ENCODE results near the gene CAP1. TPM values are rescaled to one million over a fixed set of nuclear protein-coding genes. Genes with fewer than 3 reads are reported as not detected.
A peak's percentile ranks its signal among the peaks of the same experiment; 100 is the strongest.

CAP1 gene
- total RNA-seq, 1 donor from 2014 or later: 252 TPM

GRCh38 chr1:40042341-40042740, 1.8 kb downstream of the CAP1 start:
- DNase-seq (ENCODE audit: low spot score in 2 of 2): no peak
- peaks cover 14 to 42% of the 10 kb centered on the region in 2 donors for H3K4me1 ChIP-seq
- TF ChIP-seq CTCF (IDR thresholded peaks at IDR 0.05): no peak
- H3K27ac ChIP-seq: peak overlapping the region; percentile 93 to 100
- H3K4me3 ChIP-seq: peak overlapping the region; percentile 89 to 92
- H3K36me3 ChIP-seq: no peaks in the 10 kb centered on the region
- no peaks in the 10 kb centered on the region for H3K27me3 ChIP-seq
- H3K9me3 ChIP-seq: no peaks in the 10 kb centered on the region
- intact Hi-C loops (cut with DNase I): loop anchor here (10.0 kb wide), 1 partner anchor 1178 kb away; no protein-coding TSS in a partner anchor

GRCh38 chr1:40044110-40044509, 3.6 kb downstream of the CAP1 start:
- no peaks in the 10 kb centered on the region for H3K27me3 ChIP-seq
- no peak for TF ChIP-seq CTCF (IDR thresholded peaks at IDR 0.05)
- no peaks in the 10 kb centered on the region for H3K36me3 ChIP-seq
- intact Hi-C loops (cut with DNase I): loop anchor here (10.0 kb wide), 1 partner anchor 1179 kb away; no protein-coding TSS in a partner anchor
- no peak for DNase-seq (ENCODE audit: low spot score in 2 of 2)
- no peaks in the 10 kb centered on the region for H3K9me3 ChIP-seq
- H3K27ac ChIP-seq: peak overlapping the region in 1 of 2 donors; percentile 29
- peaks cover 17 to 57% of the 10 kb centered on the region in 2 donors for H3K4me1 ChIP-seq
- H3K4me3 ChIP-seq: no peak overlapping the region

- Histone ChIP-seq H3K4me1 (peaks cover 17 to 65% of the 10 kb centered on the region in 2 donors), H3K9me3 (no peaks in the 10 kb centered on the region), H3K4me3 (no peak overlapping the region), H3K36me3 (no peaks in the 10 kb centered on the region), H3K27ac (peak overlapping the region; percentile 50 to 53), H3K27me3 (no peaks in the 10 kb centered on the region)
- intact Hi-C loops (cut with DNase I): loop anchor here (10.0 kb wide), 1 partner anchor 1180 kb away; no protein-coding TSS in a partner anchor
- no peak for DNase-seq (ENCODE audit: low spot score in 2 of 2)
- no peak for TF ChIP-seq CTCF (IDR thresholded peaks at IDR 0.05)
Measured at GRCh38 chr1:40045182-40045581, 4.7 kb downstream of the CAP1 start.

- no peaks in the 10 kb centered on the region for H3K9me3 ChIP-seq
- DNase-seq (ENCODE audit: low spot score in 2 of 2): no peak
- peak overlapping the region; percentile 50 to 53 for H3K27ac ChIP-seq
- intact Hi-C loops (cut with DNase I): loop anchor here (10.0 kb wide), 1 partner anchor 1181 kb away; no protein-coding TSS in a partner anchor
- no peaks in the 10 kb centered on the region for H3K27me3 ChIP-seq
- H3K36me3 ChIP-seq: peaks cover 0 to under 1% of the 10 kb centered on the region in 2 donors
- H3K4me3 ChIP-seq: no peak overlapping the region
- no peak for TF ChIP-seq CTCF (IDR thresholded peaks at IDR 0.05)
- H3K4me1 ChIP-seq: peaks cover 20 to 71% of the 10 kb centered on the region in 2 donors
Measured at GRCh38 chr1:40045766-40046165, 5.2 kb downstream of the CAP1 start.

GRCh38 chr1:40047276-40047675, 6.7 kb downstream of the CAP1 start:
- intact Hi-C loops (cut with DNase I): loop anchor here (10.0 kb wide), 1 partner anchor 1182 kb away; no protein-coding TSS in a partner anchor
- TF ChIP-seq CTCF (IDR thresholded peaks at IDR 0.05): no peak
- H3K4me1 ChIP-seq: peaks cover 15 to 79% of the 10 kb centered on the region in 2 donors
- H3K9me3 ChIP-seq: no peaks in the 10 kb centered on the region
- no peak for DNase-seq (ENCODE audit: low spot score in 2 of 2)
- H3K27ac ChIP-seq: peak overlapping the region; percentile 57 to 75
- peaks cover 0 to 3% of the 10 kb centered on the region in 2 donors for H3K36me3 ChIP-seq
- no peaks in the 10 kb centered on the region for H3K27me3 ChIP-seq
- no peak overlapping the region for H3K4me3 ChIP-seq

Measured in ascending aorta (tissue), 2 donors.